ENCODE measurements around the gene FNIP1. TPM values are rescaled to one million over a fixed set of nuclear protein-coding genes. Genes with fewer than 3 reads are reported as not detected.
A peak's percentile ranks its signal among the peaks of the same experiment; 100 is the strongest.

The FNIP1 gene
- total RNA-seq, 6 experiments from 2014 or later = 14.2 to 25.2 (median 20.9) TPM

DNA sequence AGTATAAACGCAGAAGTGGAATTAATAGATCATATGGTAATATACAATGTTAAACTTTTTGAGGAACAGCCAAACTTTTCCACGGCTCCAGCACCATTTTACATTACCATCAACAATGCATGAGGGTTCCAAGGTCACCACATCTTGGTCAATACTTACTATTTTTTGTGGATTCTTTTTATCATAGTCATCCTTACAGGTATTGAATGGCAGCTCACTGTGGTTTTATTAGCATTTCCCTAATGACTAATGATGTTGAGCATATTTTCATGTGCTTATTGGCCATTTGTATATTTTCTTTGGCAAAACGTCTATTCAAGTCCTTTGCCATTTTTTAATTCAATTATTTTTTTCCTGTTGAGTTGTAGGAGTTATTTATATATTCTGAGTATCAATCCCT, 147.7 kb downstream of the FNIP1 start:
- Histone ChIP-seq H3K27ac (no peak overlapping the region), H3K4me3 (no peak overlapping the region), H3K27me3 (no peaks in the 10 kb centered on the region), H3K36me3 (peaks cover 0 to 26% (median 4%) of the 10 kb centered on the region in 4 donors), H3K9me3 (no peaks in the 10 kb centered on the region), H3K4me1 (peaks cover 0 to 3% (median 2%) of the 10 kb centered on the region in 4 donors)
- DNase-seq = no peak
- ATAC-seq = no peak
- TF ChIP-seq POLR2A (IDR thresholded peaks at IDR 0.05) = no peak
- TF ChIP-seq, protein P1, sequence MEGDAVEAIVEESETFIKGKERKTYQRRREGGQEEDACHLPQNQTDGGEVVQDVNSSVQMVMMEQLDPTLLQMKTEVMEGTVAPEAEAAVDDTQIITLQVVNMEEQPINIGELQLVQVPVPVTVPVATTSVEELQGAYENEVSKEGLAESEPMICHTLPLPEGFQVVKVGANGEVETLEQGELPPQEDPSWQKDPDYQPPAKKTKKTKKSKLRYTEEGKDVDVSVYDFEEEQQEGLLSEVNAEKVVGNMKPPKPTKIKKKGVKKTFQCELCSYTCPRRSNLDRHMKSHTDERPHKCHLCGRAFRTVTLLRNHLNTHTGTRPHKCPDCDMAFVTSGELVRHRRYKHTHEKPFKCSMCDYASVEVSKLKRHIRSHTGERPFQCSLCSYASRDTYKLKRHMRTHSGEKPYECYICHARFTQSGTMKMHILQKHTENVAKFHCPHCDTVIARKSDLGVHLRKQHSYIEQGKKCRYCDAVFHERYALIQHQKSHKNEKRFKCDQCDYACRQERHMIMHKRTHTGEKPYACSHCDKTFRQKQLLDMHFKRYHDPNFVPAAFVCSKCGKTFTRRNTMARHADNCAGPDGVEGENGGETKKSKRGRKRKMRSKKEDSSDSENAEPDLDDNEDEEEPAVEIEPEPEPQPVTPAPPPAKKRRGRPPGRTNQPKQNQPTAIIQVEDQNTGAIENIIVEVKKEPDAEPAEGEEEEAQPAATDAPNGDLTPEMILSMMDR (IDR thresholded peaks at IDR 0.05) = no peak
- intact Hi-C loops (cut with DNase I) = loop anchor here in 1 of 2 donors (10.0 kb wide), 1 partner anchor 146 kb away; the partner anchor contains the start of gene FNIP1
- 92% methylated on average over 3 of the region's 3 CpGs for WGBS (ENCODE audit: insufficient coverage, low coverage, low lambda C conversion rate, missing lambda C conversion rate)

DNA sequence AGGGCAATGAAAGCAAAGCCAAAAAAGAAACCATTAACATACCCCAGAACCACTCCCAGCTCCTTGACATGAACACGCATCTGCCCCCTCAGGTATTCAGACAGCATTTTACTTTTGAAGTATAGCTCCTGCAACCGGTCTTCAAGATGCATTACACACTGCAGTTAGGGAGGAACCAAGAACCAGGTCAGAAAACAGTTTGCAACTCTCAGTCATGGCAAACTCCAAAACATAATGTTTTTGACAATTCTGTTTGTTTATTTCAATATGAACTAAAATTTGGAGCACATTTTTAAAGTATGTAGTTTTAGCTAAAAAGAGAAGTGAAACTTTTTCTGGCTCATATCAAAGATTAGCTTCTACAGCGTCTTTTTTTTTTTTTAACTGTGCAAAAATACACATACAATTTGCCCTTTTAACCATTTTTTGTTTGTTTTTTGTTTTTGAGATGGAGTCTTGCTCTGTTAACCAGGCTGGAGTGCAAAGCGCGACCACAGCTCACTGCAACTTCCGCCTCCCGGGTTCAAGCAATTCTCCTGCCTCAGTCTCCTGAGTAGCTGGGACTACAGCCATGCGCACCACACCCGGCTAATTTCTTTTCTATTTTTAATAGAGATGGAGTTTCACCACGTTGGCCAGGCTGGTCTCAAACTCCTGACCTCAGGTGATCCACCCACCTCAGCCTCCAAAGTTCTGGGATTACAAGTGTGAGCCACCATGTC, 149.6 kb downstream of the FNIP1 start:
- H3K4me3 ChIP-seq = no peak overlapping the region
- TF ChIP-seq, protein P1 (IDR thresholded peaks at IDR 0.05) = no peak
- no peak for TF ChIP-seq POLR2A (IDR thresholded peaks at IDR 0.05)
- WGBS (ENCODE audit: insufficient coverage, low coverage, low lambda C conversion rate, missing lambda C conversion rate) = 59% methylated on average over 9 of the region's 10 CpGs
- intact Hi-C loops (cut with DNase I) = loop anchor here in 1 of 2 donors (10.0 kb wide), 1 partner anchor 148 kb away; the partner anchor contains the start of gene FNIP1
- H3K36me3 ChIP-seq = peaks cover 0 to 31% (median 4%) of the 10 kb centered on the region in 4 donors
- peaks cover 0 to 3% (median 0%) of the 10 kb centered on the region in 4 donors for H3K4me1 ChIP-seq
- DNase-seq (no peak), ATAC-seq (peak in 1 of 4 donors; percentile 23)
- H3K27ac ChIP-seq = no peak overlapping the region
- H3K9me3 ChIP-seq = no peaks in the 10 kb centered on the region
- no peaks in the 10 kb centered on the region for H3K27me3 ChIP-seq

DNA sequence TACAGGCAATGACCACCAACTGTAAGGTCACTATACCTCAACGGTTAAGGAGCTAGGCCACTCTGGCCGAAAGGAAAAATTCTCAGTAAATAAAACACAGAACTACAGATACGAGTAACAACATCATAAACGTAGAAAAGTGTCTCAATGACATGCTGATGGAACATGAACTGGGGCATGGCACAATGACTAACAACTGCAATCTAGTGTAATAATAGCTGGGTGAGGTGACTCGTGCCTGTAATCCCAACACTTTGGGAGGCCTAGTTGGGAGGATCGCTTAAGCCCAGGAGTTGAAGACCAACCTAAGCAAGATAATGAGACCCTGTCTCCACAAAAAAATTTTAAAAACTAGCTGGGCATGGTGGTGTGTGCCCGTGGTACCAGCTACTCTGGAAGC, 152.0 kb downstream of the FNIP1 start:
- Histone ChIP-seq H3K4me3 (no peak overlapping the region), H3K4me1 (peaks cover 0 to 3% (median 0%) of the 10 kb centered on the region in 4 donors), H3K27me3 (no peaks in the 10 kb centered on the region), H3K36me3 (peaks cover 0 to 11% (median 0%) of the 10 kb centered on the region in 4 donors), H3K9me3 (no peaks in the 10 kb centered on the region), H3K27ac (no peak overlapping the region)
- TF ChIP-seq POLR2A (IDR thresholded peaks at IDR 0.05) = no peak
- TF ChIP-seq, protein P1 (IDR thresholded peaks at IDR 0.05) = no peak
- ATAC-seq = no peak
- intact Hi-C loops (cut with DNase I) = loop anchor here in 1 of 2 donors (10.0 kb wide), 1 partner anchor 150 kb away; the partner anchor contains the start of gene FNIP1
- 81% methylated on average over 6 of the region's 7 CpGs for WGBS (ENCODE audit: insufficient coverage, low coverage, low lambda C conversion rate, missing lambda C conversion rate)
- DNase-seq = no peak

DNA sequence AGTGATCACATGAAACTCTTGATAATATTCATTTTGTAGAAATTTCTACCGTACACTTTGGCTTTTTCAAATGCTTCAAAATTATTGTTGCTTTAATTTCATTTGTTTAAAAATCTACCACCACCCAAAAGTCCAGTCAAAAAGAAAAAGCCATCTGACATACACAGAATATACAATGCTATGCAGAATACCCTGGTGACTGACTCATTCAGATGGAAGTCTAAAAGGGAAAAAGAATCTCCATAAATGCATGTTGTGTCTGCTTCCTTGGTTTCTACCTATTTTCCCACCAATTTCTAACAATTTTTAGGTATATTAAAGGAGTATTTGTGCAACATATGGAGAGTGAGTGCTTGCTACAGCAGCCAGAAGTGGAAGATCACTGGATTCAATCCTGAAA, 152.4 kb downstream of the FNIP1 start:
- intact Hi-C loops (cut with DNase I) = loop anchor here in 1 of 2 donors (10.0 kb wide), 1 partner anchor 150 kb away; the partner anchor contains the start of gene FNIP1

More for the DNA sequence above, 152.4 kb downstream of the FNIP1 start:
- DNase-seq = no peak
- H3K36me3 ChIP-seq = peaks cover 0 to 11% (median 0%) of the 10 kb centered on the region in 4 donors
- WGBS (ENCODE audit: insufficient coverage, low coverage, low lambda C conversion rate, missing lambda C conversion rate) = 88% methylated on average over 1 of the region's 1 CpG
- no peak overlapping the region for H3K4me3 ChIP-seq
- H3K9me3 ChIP-seq = no peaks in the 10 kb centered on the region
- ATAC-seq = no peak
- H3K27me3 ChIP-seq = no peaks in the 10 kb centered on the region
- TF ChIP-seq, protein P1 (IDR thresholded peaks at IDR 0.05) = no peak
- TF ChIP-seq POLR2A (IDR thresholded peaks at IDR 0.05) = no peak
- peaks cover 0 to 3% (median 0%) of the 10 kb centered on the region in 4 donors for H3K4me1 ChIP-seq
- H3K27ac ChIP-seq = no peak overlapping the region
